T47D (cell line): Measurements from ENCODE around the gene YOD1.

Source experiments
- DNase-seq, 2 experiments: peaks; one replicate each; pipeline versions ENCODE4 v3.0.0 to v3.0.0-alpha.2; 2011 to 2012; ENCODE audit warnings: low read depth in 1 of 2, low spot score in 1 of 2
- JUND ChIP-seq: IDR thresholded peaks from 2 replicates; pipeline ENCODE4 v1.6.1; 2012; ENCODE audit warnings: low read depth
- in situ Hi-C: cut with HindIII; loops from 2 replicates; pipeline ENCODE4 v1.10.0; 2016; ENCODE audit warnings: low sequenced_read_pairs, low pct_unique_long_range_greater_than_20kb

Gene YOD1

GRCh38 chr1:207018707-207019106 lies 32.3 kb downstream of the YOD1 start:
- no peak for TF ChIP-seq JUND
- in situ Hi-C loops = no loop called here
- DNase-seq = no peak

- DNase-seq = no peak
- in situ Hi-C loops = no loop called here
- TF ChIP-seq JUND = no peak
Measured at GRCh38 chr1:207017615-207018559, 33.1 kb downstream of the YOD1 start.

GRCh38 chr1:207015791-207016190 lies 35.2 kb downstream of the YOD1 start:
- no peak for TF ChIP-seq JUND
- no peak for DNase-seq

GRCh38 chr1:207014728-207015127 lies 36.3 kb downstream of the YOD1 start:
- in situ Hi-C loops = no loop called here
- no peak for TF ChIP-seq JUND
- DNase-seq = no peak

More at GRCh38 chr1:207015791-207016190, 35.2 kb downstream of the YOD1 start:
- in situ Hi-C loops = no loop called here

GRCh38 chr1:207013321-207014085 lies 37.5 kb downstream of the YOD1 start:
- no peak for DNase-seq
- no peak for TF ChIP-seq JUND
- in situ Hi-C loops = no loop called here

GRCh38 chr1:207010726-207011125 lies 40.3 kb downstream of the YOD1 start:
- no peak for DNase-seq
- TF ChIP-seq JUND = no peak
- in situ Hi-C loops = no loop called here

- in situ Hi-C loops = no loop called here
- no peak for DNase-seq
- TF ChIP-seq JUND = no peak
Measured at GRCh38 chr1:207009945-207010344, 41.1 kb downstream of the YOD1 start.

GRCh38 chr1:207009182-207009850 lies 41.7 kb downstream of the YOD1 start:
- DNase-seq = no peak
- in situ Hi-C loops = no loop called here
- TF ChIP-seq JUND = no peak

GRCh38 chr1:207007352-207008033 lies 43.5 kb downstream of the YOD1 start:
- in situ Hi-C loops = no loop called here
- peak in 1 of 2 experiments; percentile 59 for DNase-seq
- no peak for TF ChIP-seq JUND

- in situ Hi-C loops = no loop called here
- DNase-seq = no peak
- TF ChIP-seq JUND = no peak
Measured at GRCh38 chr1:207006914-207007313, 44.1 kb downstream of the YOD1 start.

- in situ Hi-C loops = no loop called here
- TF ChIP-seq JUND = no peak
- no peak for DNase-seq
Measured at GRCh38 chr1:207006083-207006482, 44.9 kb downstream of the YOD1 start.
